Keratinocyte (primary cell): ENCODE results near the gene AHNAK2.

Experiments used
- EZH2 ChIP-seq: IDR thresholded peaks from one replicate; pipeline ENCODE4 v1.6.1; 2012; ENCODE audit warnings: inconsistent platforms, mild to moderate bottlenecking, low read length, moderate library complexity
- TF ChIP-seq, protein P1 (sequence below), 3 experiments: IDR thresholded peaks in 1 of 3; conservative IDR thresholded peaks in 1 of 3; optimal IDR thresholded peaks in 1 of 3; 2 replicates in 2 of 3; 3 replicates in 1 of 3; pipeline versions ENCODE3 to v1.5.1; 2011; ENCODE audit warnings: low read length in 3 of 3, mild to moderate bottlenecking in 3 of 3, moderate library complexity in 2 of 3, control low read depth in 1 of 3, inconsistent platforms in 1 of 3; ENCODE audit not compliant: insufficient read depth in 2 of 3; ENCODE audit errors: extremely low read depth in 1 of 3

DNA sequence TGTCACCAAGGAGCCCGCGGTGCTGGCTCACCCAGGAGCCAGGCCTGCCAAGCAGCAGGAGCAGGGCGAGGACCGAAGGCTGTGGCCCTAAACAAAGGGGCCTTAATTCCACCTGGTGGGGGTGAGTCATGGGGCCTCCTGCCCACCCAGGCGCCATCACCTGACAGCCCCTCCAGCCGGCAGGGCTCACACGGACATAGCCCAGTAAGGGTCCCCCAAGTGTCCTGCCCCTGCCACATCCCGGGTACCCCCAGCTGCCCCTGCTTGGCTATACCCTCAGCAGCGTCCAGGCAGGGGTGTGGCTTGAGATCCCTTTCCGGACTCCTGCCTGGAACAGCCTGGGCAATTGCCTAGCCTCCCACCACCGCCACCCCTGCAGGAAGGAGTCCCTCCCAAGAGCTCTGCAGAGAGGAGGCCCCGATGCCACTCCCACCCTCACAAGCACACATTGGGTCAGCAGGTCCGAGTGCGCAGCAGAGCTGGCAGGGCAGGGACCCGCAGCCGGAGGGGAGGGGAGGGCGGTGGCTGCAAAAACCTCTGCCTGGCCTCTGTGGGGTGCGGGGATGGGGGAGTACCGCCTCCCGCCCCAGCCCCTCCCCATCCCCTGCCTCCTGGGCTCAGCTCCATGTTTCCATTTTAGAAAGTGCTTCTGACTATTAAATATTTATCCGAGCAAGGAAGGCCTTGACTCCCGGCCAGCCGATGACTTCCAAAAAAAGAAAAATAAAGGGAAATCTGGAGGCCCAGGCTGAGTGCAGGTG is 4.6 kb downstream of the AHNAK2 start:
- TF ChIP-seq, protein P1, sequence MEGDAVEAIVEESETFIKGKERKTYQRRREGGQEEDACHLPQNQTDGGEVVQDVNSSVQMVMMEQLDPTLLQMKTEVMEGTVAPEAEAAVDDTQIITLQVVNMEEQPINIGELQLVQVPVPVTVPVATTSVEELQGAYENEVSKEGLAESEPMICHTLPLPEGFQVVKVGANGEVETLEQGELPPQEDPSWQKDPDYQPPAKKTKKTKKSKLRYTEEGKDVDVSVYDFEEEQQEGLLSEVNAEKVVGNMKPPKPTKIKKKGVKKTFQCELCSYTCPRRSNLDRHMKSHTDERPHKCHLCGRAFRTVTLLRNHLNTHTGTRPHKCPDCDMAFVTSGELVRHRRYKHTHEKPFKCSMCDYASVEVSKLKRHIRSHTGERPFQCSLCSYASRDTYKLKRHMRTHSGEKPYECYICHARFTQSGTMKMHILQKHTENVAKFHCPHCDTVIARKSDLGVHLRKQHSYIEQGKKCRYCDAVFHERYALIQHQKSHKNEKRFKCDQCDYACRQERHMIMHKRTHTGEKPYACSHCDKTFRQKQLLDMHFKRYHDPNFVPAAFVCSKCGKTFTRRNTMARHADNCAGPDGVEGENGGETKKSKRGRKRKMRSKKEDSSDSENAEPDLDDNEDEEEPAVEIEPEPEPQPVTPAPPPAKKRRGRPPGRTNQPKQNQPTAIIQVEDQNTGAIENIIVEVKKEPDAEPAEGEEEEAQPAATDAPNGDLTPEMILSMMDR (optimal IDR thresholded peaks at IDR 0.05 in 1 of 3, IDR thresholded peaks at IDR 0.05 in 1 of 3, conservative IDR thresholded peaks at IDR 0.05 in 1 of 3; ENCODE audit: extremely low read depth in 1 of 3, insufficient read depth in 2 of 3, low read length in 3 of 3) = no peak
- TF ChIP-seq EZH2 = no peak
